GM18858 (cell line): ENCODE measurements around the gene AKAP13.

Experiments used
- ATAC-seq: cut with Tn5 transposase; IDR thresholded peaks from one replicate; pipeline ENCODE4 v1.9.1; 2021; ENCODE audit not compliant: unreplicated experiment

Gene AKAP13

DNA sequence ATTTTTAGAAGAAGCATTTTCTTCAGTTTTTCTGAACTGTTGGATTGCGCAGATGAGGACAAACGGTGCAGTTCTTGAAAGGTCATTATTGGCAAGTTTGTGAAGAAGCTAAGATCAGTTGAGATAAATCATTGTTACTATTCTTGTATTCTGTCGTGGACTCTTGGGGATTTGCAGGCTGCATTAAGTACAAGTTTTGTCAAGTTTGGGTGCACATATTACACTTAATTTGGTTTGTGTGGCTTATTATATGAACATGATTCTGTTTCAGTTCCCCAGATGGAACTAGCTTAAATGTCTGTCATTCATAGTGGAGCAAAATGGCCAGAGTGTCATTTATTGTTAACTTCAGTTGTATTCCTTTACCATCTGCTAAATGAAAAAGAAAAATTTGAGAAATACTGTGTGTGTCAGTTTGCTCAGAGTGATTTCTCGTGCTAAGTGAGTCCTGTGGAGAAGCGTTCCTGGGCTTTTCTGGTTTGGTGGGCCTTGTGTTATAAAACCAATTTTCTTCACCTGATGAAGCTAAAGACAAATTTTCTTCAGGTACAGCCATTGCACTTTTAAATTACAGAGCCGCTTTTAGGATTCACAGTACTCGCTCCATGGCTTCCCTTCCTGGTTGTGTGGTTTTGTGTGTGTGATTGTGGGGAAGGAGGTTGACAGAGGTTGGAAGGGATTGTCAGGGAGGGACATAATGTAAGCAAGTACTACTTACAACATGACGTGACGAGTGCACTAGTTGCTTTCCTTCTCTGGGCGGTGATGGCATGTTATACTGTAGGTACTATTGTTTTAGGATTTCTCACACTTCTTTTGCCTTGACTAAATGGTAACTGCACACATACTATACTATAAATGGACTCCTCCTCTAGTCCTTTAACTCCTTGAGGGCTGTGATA, 1.7 kb downstream of the AKAP13 start:
- no peak for ATAC-seq

DNA sequence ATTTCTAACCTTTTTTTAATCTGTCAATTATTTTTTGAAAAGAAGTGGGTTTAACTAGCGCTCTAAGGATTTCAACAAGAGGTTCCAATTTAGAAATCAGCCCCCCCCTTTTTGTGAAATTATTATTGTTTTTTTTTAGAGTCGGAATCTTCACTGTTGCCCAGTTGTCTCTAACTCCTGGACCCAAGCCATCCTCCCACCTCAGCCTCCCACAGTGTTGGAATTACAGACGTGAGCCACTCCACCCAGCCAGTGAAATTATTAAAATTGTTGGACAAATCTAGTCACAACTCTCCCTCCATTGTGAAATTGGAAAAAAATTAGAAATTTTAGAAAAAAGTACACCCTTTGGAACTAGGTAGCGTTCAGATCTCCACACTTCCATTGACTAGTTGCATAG, 2.5 kb downstream of the AKAP13 start:
- ATAC-seq = no peak

DNA sequence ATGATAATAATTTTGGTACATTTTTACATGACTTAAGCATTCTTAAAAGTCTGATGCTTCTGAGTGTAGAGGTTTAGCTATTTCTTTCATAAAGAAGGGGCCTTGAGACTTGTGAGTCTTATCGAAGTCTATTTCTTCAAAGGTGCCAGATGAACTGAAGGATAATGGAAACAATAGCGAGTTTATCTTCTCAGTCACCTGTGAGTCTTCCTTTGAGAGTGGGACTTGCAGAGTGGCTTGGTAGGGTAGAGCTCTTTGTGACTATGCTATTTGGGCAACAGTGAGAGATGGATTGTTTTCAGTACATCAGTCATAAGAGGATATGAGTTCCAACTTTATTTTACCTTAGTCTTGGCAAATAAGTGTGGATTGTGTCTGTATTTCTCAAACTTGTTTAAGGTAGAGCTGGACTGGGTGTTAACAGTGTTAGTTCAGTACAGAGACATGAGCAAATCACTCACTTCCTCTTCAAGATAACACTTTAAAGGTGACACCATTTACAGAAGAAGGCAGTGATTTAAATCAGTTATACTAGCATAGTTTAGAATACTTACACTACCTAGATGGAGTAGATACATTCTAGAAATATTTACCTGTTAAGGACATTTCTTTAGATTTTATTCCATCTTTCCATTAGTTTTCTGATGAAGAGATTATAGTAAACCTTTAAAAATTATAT, 3.2 kb downstream of the AKAP13 start:
- no peak for ATAC-seq

DNA sequence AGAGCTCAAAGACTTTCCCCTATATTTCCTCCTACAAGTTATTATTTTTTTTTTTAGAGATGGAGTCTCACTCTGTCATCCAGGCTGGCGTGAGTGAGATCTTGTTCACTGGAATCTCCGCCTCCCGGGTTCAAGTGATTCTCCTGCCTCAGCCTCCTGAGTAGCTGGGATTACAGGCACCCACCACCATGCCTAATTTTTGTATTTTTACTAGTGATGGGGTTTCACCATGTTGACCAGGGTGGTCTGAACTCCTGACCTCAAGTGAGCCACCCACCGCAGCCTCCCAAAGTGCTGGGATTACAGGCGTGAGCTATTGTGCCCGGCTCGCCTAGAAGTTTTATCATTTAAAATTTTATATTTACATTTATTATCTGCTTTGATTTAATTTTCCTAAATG, 5.9 kb downstream of the AKAP13 start:
- ATAC-seq = no peak

DNA sequence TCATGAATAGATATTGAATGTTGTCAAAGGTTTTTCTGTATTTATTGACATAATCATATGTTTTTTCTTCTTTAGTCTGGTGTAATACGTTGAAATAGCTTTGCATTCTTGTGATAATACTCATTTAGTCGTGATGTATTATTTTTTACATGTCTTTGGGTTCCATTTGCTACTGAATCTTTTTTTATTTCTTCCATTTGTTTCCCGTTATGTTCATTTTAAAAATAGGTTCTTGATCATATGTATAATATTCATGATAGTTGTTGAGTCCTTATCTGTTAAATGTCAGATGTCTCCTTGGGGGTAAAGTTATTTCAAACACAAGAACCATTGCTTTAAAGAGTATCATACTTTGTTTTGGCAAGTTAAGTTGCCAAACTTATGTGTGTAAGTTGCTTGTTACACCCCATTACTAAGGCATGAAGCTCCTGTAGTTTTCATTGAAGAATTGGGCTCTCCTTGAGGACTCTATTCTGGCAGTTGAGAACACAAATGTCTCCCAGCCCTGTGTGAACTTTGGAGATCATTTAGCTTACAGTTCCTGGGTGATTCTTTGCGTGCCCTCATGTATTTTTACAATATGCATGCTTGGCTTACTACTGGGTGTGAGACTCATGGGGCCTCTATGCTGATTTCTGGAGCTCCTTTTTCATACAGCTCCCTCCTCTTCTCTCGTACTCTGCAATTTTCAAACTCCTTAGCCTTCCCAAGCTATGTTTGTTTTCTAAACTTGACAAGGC, 8.3 kb downstream of the AKAP13 start:
- ATAC-seq = no peak

DNA sequence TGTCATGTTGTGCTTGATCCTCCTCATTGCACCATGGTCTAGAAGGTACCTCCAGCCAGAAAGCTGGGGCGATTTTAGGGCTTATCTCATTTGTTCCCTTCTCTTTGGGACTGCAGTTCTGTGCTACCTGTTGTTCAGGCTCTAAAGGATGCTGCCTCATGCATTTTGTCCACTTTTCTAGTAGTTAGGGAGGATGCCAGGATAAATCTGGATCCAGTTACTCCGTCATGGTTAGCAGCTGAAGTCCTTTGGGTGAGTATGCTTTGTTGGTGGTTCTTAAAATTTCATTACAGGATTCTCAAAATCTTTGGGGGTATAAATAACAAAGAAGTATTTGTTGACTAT, 8.9 kb downstream of the AKAP13 start:
- no peak for ATAC-seq

DNA sequence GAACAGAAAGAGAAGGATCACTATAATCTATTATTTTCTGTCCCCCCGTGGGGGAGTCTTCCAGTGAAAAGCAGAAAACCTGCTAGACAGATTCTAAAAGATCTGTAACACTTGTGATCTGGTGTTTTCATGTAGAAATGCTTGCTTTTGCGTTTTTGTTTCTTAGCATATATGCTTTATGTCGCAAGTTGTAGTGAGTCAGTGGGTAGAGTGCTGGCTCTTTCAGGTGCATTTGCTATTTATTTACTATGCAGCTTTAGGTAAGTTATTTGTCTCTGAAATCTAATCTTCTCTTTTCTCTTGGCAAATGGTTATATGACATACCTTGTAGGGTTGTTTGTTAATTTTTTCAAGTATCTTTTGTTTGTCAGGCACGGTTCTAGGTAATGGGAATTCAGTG, 9.4 kb downstream of the AKAP13 start:
- no peak for ATAC-seq

DNA sequence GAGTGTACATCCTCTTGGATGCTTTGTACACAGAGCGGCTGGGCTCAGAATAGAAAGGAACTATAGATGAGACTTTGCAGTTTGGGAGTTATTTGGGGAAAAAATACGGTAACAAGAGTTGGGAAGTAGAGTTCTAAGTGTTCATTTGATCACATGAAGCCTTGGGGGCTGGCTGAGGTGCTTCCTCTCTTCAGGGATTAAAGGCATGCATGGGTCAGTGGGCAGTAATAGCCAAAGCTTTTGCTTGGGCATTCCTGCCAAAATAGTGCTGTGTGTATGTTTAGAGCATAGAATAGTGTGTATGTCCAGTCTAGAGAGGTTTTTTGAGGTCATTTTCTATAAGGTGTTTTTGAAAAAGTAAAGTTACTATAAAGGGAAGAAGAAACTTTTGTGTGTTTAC, 12.8 kb downstream of the AKAP13 start:
- no peak for ATAC-seq

DNA sequence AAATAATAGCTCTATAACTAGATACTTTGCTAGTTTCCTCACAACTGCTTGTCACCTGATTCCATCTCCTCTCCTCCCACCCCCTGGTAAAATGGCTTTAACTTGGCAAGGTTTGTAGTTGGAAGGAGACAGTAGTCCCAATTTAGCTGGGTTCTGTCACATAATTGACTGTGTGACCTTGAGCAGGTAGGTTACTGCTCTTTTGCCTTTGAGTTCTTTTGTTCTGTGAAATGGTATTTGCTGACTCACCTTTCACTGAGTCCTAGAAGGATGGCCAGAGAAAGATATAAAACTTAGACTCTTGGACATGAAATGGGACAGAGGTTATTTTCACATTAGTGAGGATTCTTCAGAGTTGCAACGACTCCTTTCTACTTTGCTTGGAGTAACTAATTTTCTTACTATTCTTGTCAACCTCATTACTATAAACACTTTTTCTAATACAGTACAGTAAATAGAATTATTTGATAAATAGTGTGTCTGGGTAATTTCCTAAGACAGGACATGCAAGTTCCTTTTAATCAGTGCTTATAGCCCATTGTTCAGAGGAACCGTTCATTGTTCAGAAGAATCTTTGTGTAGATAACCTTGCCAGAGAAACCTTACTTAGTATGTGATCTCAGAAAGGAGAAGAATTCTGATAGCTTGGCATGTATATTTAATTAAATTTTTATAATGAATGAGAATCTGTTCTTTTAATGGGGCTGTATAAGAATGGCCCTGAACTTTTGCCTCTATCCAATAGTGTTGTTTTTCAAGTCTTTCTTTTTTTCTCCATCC, 14.3 kb downstream of the AKAP13 start:
- ATAC-seq = no peak

DNA sequence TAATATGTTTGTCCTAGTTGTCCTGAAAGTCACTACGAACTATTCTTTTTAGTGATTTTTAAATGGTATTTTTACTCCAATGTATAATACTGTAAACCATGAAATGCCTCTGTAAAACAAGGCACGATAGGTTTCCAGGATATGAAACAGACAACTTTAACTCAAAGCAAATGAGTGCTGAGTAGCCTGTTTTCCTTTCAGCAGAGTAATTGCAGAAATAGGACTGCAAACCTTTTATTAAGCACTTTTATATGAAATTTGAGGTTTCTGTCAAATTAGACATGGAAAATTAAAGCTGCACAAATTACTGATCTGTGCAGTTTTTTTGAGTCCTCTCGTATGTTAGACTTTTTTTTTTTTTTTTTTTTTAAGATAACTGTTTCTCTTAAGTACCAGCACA, 16.2 kb downstream of the AKAP13 start:
- ATAC-seq = no peak

DNA sequence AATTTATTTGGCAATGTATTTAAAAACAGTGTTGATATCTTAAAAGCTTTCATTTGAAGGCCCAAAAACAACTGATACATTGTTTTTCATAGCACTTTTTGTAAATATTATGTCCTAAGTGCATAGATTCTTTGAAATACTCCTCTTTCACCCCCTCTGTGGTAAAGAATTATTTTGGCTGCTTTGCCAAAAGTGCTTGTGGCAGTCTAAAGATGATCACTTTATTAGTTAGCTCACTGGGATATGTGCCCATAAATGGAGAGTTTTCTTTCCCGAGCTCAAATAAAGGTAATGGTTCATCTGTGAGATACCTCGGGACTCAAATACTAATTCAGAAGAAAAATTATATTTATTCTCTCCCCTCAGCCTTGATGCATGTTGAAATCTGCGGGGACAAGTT, 16.7 kb downstream of the AKAP13 start:
- no peak for ATAC-seq

DNA sequence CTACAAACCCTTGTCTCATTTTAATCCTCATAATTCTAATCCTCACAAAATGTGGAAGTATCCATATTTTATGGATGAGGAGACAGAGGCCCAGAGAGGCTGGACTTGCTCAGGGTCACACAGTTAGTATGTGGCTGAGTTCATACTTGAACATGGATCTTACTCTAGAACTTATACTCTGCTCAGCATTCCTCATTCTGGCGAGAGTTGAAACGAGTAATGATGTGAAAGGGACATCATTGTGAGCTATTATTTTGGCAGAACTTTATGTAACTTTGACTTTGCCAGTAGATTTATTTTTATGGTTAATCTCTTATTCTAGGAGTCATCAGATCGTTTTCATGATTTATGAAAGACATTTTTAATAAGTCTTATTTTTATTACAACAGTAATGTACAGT, 17.5 kb downstream of the AKAP13 start:
- no peak for ATAC-seq

DNA sequence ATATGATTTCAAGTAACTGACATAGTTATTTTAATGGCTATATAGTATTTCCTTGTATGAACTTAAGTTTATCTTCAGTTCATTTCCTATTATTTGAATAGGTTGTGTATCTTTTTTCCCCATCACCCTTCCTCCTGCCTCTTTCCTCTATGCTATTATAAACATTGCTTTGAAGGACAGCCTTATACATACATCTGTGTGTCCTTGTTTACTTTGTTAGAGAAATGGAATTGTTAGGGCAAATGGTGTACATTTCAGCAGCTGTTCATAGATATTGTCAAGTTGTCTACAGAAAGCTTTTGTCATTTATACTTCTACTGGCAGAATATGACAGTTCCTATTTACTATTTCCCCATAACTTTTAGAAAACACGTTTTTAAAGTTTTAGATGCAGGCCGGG, 18.4 kb downstream of the AKAP13 start:
- ATAC-seq = no peak

DNA sequence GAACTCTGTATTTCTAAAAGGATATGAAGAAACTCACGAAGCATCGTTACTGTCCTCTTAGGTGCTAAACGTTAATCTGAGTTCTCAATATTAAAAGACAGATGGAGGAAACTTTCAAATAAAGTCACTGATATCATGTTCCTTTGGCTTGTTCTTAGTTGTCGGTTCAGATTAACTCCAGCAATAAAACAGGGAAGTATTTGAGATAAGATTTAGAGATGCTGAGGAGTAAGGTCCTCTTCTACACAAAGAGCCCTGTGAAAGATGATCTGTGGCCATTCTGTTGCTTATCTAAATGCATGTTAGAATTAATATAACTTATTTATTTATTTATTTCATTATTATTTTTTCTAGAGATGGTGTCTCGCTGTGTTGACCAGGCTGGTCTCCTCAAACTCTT, 19.2 kb downstream of the AKAP13 start:
- no peak for ATAC-seq

DNA sequence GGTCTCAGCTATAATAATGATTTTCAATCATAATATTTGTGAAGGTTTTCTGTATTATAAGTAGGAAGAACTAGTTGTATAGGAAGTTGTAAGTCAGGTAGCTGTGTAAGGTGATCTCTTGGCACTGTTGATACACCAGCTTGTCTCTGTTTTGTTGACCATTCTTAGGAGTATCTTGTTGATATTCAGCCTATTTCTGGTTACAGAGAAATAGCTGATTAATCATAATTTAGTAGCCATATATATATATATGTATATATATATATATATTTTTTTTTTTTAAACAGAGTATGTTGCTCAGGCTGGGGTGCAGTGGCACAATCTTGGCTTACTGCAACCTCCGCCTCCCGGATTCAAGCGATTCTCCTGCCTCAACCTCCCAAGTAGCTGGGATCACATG, 20.2 kb downstream of the AKAP13 start:
- ATAC-seq = no peak

DNA sequence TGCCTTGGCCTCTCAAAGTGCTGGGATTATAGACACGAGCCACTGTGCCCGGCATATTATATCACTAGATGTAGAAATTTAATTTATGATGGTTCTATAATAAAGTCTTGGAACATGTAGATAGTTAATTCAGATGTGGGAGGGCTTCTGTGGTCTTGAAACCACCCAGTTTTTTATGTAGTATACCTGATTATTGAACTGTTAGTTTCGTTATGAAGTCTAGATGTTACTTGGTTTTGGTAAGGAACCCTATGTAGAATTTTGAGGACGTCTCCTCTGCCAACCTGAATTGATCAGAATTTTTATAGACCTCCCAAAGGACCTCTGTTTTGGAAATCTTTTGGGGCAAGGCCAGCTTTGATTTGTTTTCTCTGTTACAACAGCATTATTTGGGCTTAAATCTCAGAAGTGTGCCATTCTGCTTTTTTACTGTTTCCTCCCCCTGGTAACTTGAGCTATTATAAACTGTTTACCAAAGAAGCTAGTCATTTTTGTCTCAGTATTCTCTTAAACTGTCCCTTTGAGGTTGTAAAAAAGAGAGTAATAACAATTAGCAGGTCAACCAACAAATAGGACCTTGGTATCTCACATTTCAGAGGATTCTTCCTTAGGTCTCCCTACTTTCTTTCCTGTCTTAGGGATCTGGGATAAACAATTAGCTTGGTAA, 20.8 kb downstream of the AKAP13 start:
- peak; percentile 36 for ATAC-seq

DNA sequence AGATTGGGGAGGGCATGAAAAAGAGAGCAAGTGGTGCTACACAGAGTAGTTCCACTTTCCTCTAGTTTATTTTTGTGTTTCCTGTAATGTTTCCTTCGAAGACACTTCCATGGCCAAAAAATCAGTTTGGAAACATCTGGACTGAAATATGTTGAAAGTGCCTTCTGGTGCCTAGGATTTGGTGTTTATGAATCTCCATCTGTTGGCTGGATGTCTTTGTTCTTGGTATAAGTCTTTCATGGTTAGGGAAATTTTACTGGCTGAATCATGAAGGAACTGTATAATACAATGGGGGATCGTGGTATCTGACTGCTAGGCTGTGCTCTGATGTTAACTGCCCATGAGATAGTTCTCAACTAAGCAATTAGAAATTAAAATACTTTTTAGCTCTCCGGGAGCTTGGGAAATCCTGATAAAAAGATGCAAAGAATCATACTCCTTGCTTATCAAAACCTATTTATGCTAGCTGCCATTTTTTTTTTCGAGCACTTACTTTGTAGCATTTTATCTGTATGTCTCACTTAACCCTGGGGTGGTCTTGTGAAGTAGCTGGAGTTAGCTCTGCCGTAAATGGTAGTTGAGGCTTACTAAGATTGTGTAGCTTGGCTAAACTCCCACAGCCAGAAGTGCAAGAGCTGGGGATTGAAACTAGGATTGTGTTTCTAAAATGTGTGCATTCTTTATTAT, 21.9 kb downstream of the AKAP13 start:
- ATAC-seq = no peak

DNA sequence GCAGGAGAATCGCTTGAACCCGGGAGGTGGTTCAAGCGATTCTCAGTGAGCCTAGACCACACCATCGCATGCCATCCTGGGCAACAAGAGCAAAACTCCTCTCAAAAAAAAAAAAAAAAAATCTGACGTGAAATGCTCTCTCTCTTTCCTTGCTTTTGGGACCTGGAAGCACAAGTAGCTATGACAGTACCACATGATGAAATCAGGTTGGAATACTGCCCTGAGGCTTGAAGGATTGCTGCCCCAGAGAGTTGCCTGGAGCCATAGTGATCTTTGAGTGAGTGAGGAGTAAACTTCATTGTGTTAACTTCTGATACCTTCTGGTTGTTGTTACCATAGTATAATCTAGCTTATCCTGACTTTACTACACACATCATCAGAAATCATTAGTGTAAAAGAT, 23.3 kb downstream of the AKAP13 start:
- ATAC-seq = no peak

DNA sequence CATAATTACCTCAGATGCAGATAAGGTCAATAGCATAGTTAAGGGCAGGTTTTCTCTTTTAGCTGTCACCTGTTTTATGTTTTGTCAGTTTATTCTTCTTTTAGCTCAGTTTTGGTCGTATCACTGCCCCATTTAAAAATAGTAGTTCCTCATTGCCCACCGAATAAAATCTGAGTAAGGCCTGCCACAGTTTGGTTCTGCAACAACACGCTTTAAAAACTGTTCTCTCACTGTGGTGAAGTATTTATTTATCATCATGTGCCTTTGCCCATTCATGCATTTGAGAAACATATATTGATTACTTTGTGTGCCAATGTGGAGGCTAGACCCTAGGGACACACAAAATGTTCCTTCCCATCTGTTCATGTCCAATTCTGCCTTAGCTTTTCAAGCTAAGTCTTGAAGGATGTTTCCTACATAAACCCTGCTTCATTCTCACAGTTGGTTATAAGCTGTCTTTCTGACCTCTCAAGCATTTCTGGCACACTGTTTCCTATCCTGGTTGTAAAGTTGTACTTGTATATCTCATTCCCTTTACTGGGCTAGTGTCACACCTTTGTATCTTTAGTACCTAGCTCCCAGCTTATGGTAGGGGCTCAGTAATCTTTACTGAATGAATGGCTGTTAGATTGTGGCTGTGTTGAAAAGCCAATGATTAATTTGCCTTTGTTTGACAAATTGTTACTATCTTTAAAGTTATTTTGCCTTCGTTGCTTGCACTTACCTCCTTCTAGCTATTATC, 23.9 kb downstream of the AKAP13 start:
- no peak for ATAC-seq
